Measurements from ENCODE around the gene PPIF.

PPIF gene

GRCh38 chr10:79350407-79351154 lies 3.3 kb downstream of the PPIF start:
- no peak overlapping the region for H3K4ac ChIP-seq (ENCODE audit: low read length)
- H3K27me3 ChIP-seq (ENCODE audit: control insufficient read depth in 3 of 3, insufficient read depth in 3 of 3, low read depth in 1 of 3, low read length in 3 of 3) = peaks cover 0 to 6% (median 0%) of the 10 kb centered on the region in 3 experiments
- H2AFZ ChIP-seq (ENCODE audit: low read length) = no peak overlapping the region
- no peak overlapping the region for H4K91ac ChIP-seq (ENCODE audit: low read depth, low read length, poor library complexity)
- H3K18ac ChIP-seq (ENCODE audit: low read length) = no peak overlapping the region
- no peak overlapping the region for H2BK15ac ChIP-seq (ENCODE audit: low read length)
- no peak overlapping the region for H3K4me3 ChIP-seq (ENCODE audit: low read length in 2 of 2)
- H4K8ac ChIP-seq (ENCODE audit: low read depth, low read length) = no peak overlapping the region
- no peak for DNase-seq (ENCODE audit: low spot score)
- peaks cover 11% of the 10 kb centered on the region for H3K79me1 ChIP-seq (ENCODE audit: low read depth, low read length)
- no peak overlapping the region for H2BK12ac ChIP-seq (ENCODE audit: low read length)
- H3K23ac ChIP-seq (ENCODE audit: low read depth, low read length, poor library complexity) = no peak overlapping the region
- no peak overlapping the region for H3K9ac ChIP-seq (ENCODE audit: low read depth, low read length, poor library complexity)
- peaks cover 45 to 72% of the 10 kb centered on the region in 2 donors for H3K36me3 ChIP-seq (replicated peaks in 1 of 2; ENCODE audit: control insufficient read depth in 2 of 2, insufficient read depth in 2 of 2, low read length in 2 of 2)
- H3K4me1 ChIP-seq (ENCODE audit: control insufficient read depth in 2 of 2, insufficient read depth in 1 of 2, low read depth in 1 of 2, low read length in 2 of 2) = peaks cover 13 to 14% of the 10 kb centered on the region in 2 donors
- H3K9me3 ChIP-seq (replicated peaks in 1 of 2; ENCODE audit: control insufficient read depth in 2 of 2, insufficient read depth in 1 of 2, low read depth in 1 of 2, low read length in 2 of 2) = no peaks in the 10 kb centered on the region
- no peak overlapping the region for H2AK5ac ChIP-seq (ENCODE audit: low read depth, low read length)
- H3K4me2 ChIP-seq (ENCODE audit: insufficient read depth, low read length, poor library complexity, severe bottlenecking) = no peak overlapping the region
- no CpG with 5 or more reads among the region's 21 CpGs for WGBS, 2 donors (ENCODE audit: extremely low coverage in 2 of 2, insufficient read length in 2 of 2, insufficient replicate concordance in 1 of 2)
- H2BK120ac ChIP-seq (ENCODE audit: low read depth, low read length) = no peak overlapping the region
- H3K27ac ChIP-seq (replicated peaks; ENCODE audit: low read length) = no peak overlapping the region
- H2BK5ac ChIP-seq (ENCODE audit: low read length) = no peak overlapping the region
- H3K14ac ChIP-seq (ENCODE audit: low read length) = no peak overlapping the region

GRCh38 chr10:79351332-79351731 lies 4.1 kb downstream of the PPIF start:
- no peak overlapping the region for H3K14ac ChIP-seq (ENCODE audit: low read length)
- H2BK120ac ChIP-seq (ENCODE audit: low read depth, low read length) = no peak overlapping the region
- H3K4me3 ChIP-seq (ENCODE audit: low read length in 2 of 2) = no peak overlapping the region
- H3K36me3 ChIP-seq (replicated peaks in 1 of 2; ENCODE audit: control insufficient read depth in 2 of 2, insufficient read depth in 2 of 2, low read length in 2 of 2) = peaks cover 45 to 78% of the 10 kb centered on the region in 2 donors
- H3K9me3 ChIP-seq (replicated peaks in 1 of 2; ENCODE audit: control insufficient read depth in 2 of 2, insufficient read depth in 1 of 2, low read depth in 1 of 2, low read length in 2 of 2) = no peaks in the 10 kb centered on the region
- no peak overlapping the region for H2AK5ac ChIP-seq (ENCODE audit: low read depth, low read length)
- no peak overlapping the region for H2BK5ac ChIP-seq (ENCODE audit: low read length)
- no peak overlapping the region for H2BK12ac ChIP-seq (ENCODE audit: low read length)
- H3K4ac ChIP-seq (ENCODE audit: low read length) = no peak overlapping the region
- no peaks in the 10 kb centered on the region for H3K27me3 ChIP-seq (ENCODE audit: control insufficient read depth in 3 of 3, insufficient read depth in 3 of 3, low read depth in 1 of 3, low read length in 3 of 3)
- no peak overlapping the region for H3K27ac ChIP-seq (replicated peaks; ENCODE audit: low read length)
- H3K79me1 ChIP-seq (ENCODE audit: low read depth, low read length) = peaks cover 11% of the 10 kb centered on the region
- H3K18ac ChIP-seq (ENCODE audit: low read length) = no peak overlapping the region
- no peak overlapping the region for H3K23ac ChIP-seq (ENCODE audit: low read depth, low read length, poor library complexity)
- peaks cover 13 to 14% of the 10 kb centered on the region in 2 donors for H3K4me1 ChIP-seq (ENCODE audit: control insufficient read depth in 2 of 2, insufficient read depth in 1 of 2, low read depth in 1 of 2, low read length in 2 of 2)
- no peak overlapping the region for H3K9ac ChIP-seq (ENCODE audit: low read depth, low read length, poor library complexity)
- no peak overlapping the region for H4K8ac ChIP-seq (ENCODE audit: low read depth, low read length)
- H2AFZ ChIP-seq (ENCODE audit: low read length) = no peak overlapping the region
- WGBS, 2 donors (ENCODE audit: extremely low coverage in 2 of 2, insufficient read length in 2 of 2, insufficient replicate concordance in 1 of 2) = no CpG with 5 or more reads among the region's 13 CpGs
- no peak overlapping the region for H3K4me2 ChIP-seq (ENCODE audit: insufficient read depth, low read length, poor library complexity, severe bottlenecking)
- DNase-seq (ENCODE audit: low spot score) = no peak
- H4K91ac ChIP-seq (ENCODE audit: low read depth, low read length, poor library complexity) = no peak overlapping the region
- no peak overlapping the region for H2BK15ac ChIP-seq (ENCODE audit: low read length)

- Histone ChIP-seq H3K36me3 (replicated peaks in 1 of 2; ENCODE audit: control insufficient read depth in 2 of 2, insufficient read depth in 2 of 2, low read length in 2 of 2) (peaks cover 45 to 78% of the 10 kb centered on the region in 2 donors), H4K8ac (ENCODE audit: low read depth, low read length) (no peak overlapping the region), H2BK15ac (ENCODE audit: low read length) (no peak overlapping the region), H2BK120ac (ENCODE audit: low read depth, low read length) (no peak overlapping the region), H3K9me3 (replicated peaks in 1 of 2; ENCODE audit: control insufficient read depth in 2 of 2, insufficient read depth in 1 of 2, low read depth in 1 of 2, low read length in 2 of 2) (no peaks in the 10 kb centered on the region), H3K9ac (ENCODE audit: low read depth, low read length, poor library complexity) (peak overlapping the region; percentile 9), H3K27me3 (ENCODE audit: control insufficient read depth in 3 of 3, insufficient read depth in 3 of 3, low read depth in 1 of 3, low read length in 3 of 3) (no peaks in the 10 kb centered on the region), H3K4me2 (ENCODE audit: insufficient read depth, low read length, poor library complexity, severe bottlenecking) (no peak overlapping the region), H2AFZ (ENCODE audit: low read length) (no peak overlapping the region), H3K4me1 (ENCODE audit: control insufficient read depth in 2 of 2, insufficient read depth in 1 of 2, low read depth in 1 of 2, low read length in 2 of 2) (peaks cover 8 to 9% of the 10 kb centered on the region in 2 donors), H2AK5ac (ENCODE audit: low read depth, low read length) (no peak overlapping the region), H2BK12ac (ENCODE audit: low read length) (no peak overlapping the region), H4K91ac (ENCODE audit: low read depth, low read length, poor library complexity) (no peak overlapping the region), H3K23ac (ENCODE audit: low read depth, low read length, poor library complexity) (no peak overlapping the region), H3K4ac (ENCODE audit: low read length) (no peak overlapping the region), H3K27ac (replicated peaks; ENCODE audit: low read length) (no peak overlapping the region), H3K18ac (ENCODE audit: low read length) (no peak overlapping the region), H3K4me3 (ENCODE audit: low read length in 2 of 2) (no peak overlapping the region), H2BK5ac (ENCODE audit: low read length) (no peak overlapping the region), H3K14ac (ENCODE audit: low read length) (no peak overlapping the region), H3K79me1 (ENCODE audit: low read depth, low read length) (peaks cover 11% of the 10 kb centered on the region)
- no peak for DNase-seq (ENCODE audit: low spot score)
- WGBS, 2 donors (ENCODE audit: extremely low coverage in 2 of 2, insufficient read length in 2 of 2, insufficient replicate concordance in 1 of 2) = no CpG with 5 or more reads among the region's 11 CpGs
These were observed 5.0 kb downstream of the PPIF start for GRCh38 chr10:79352035-79352877.

GRCh38 chr10:79353000-79353406 lies 5.7 kb downstream of the PPIF start:
- no peak overlapping the region for H2BK120ac ChIP-seq (ENCODE audit: low read depth, low read length)
- peaks cover 8% of the 10 kb centered on the region for H3K79me1 ChIP-seq (ENCODE audit: low read depth, low read length)
- no peak overlapping the region for H4K8ac ChIP-seq (ENCODE audit: low read depth, low read length)
- H2BK5ac ChIP-seq (ENCODE audit: low read length) = no peak overlapping the region
- H3K9me3 ChIP-seq (replicated peaks in 1 of 2; ENCODE audit: control insufficient read depth in 2 of 2, insufficient read depth in 1 of 2, low read depth in 1 of 2, low read length in 2 of 2) = no peaks in the 10 kb centered on the region
- peaks cover 6 to 8% of the 10 kb centered on the region in 2 donors for H3K4me1 ChIP-seq (ENCODE audit: control insufficient read depth in 2 of 2, insufficient read depth in 1 of 2, low read depth in 1 of 2, low read length in 2 of 2)
- peaks cover 45 to 78% of the 10 kb centered on the region in 2 donors for H3K36me3 ChIP-seq (replicated peaks in 1 of 2; ENCODE audit: control insufficient read depth in 2 of 2, insufficient read depth in 2 of 2, low read length in 2 of 2)
- H3K27me3 ChIP-seq (ENCODE audit: control insufficient read depth in 3 of 3, insufficient read depth in 3 of 3, low read depth in 1 of 3, low read length in 3 of 3) = no peaks in the 10 kb centered on the region
- H2BK15ac ChIP-seq (ENCODE audit: low read length) = no peak overlapping the region
- H3K9ac ChIP-seq (ENCODE audit: low read depth, low read length, poor library complexity) = no peak overlapping the region
- DNase-seq (ENCODE audit: low spot score) = no peak
- H3K4ac ChIP-seq (ENCODE audit: low read length) = no peak overlapping the region
- H2AFZ ChIP-seq (ENCODE audit: low read length) = no peak overlapping the region
- no peak overlapping the region for H3K4me3 ChIP-seq (ENCODE audit: low read length in 2 of 2)
- no peak overlapping the region for H3K27ac ChIP-seq (replicated peaks; ENCODE audit: low read length)
- H3K4me2 ChIP-seq (ENCODE audit: insufficient read depth, low read length, poor library complexity, severe bottlenecking) = no peak overlapping the region
- H3K14ac ChIP-seq (ENCODE audit: low read length) = no peak overlapping the region
- no CpG with 5 or more reads among the region's 8 CpGs for WGBS, 2 donors (ENCODE audit: extremely low coverage in 2 of 2, insufficient read length in 2 of 2, insufficient replicate concordance in 1 of 2)
- no peak overlapping the region for H2AK5ac ChIP-seq (ENCODE audit: low read depth, low read length)
- no peak overlapping the region for H4K91ac ChIP-seq (ENCODE audit: low read depth, low read length, poor library complexity)
- H3K18ac ChIP-seq (ENCODE audit: low read length) = no peak overlapping the region
- no peak overlapping the region for H3K23ac ChIP-seq (ENCODE audit: low read depth, low read length, poor library complexity)
- no peak overlapping the region for H2BK12ac ChIP-seq (ENCODE audit: low read length)
